DMS 273 (cell line): Measurements from ENCODE around the gene FAM72A.
"Not testable (repeated sequence)": the region's sequence is repeated elsewhere in the genome, so short reads cannot be mapped to it uniquely, and the experiment has no call there.

Experiments
- DNase-seq: peaks from one replicate; lab custom pipeline; 2025; ENCODE audit not compliant: unreplicated experiment; lab: John Stamatoyannopoulos, UW

Gene FAM72A

GRCh38 chr1:206215600-206216392, 13.2 kb upstream of the FAM72A start:
- DNase-seq, result not testable (repeated sequence)

- DNase-seq, result not testable (repeated sequence)
Observed at GRCh38 chr1:206210802-206211201, 8.2 kb upstream of the FAM72A start.

- DNase-seq, result not testable (repeated sequence)
Observed at GRCh38 chr1:206205569-206205968, 2.9 kb upstream of the FAM72A start.

GRCh38 chr1:206204871-206205270, 2.2 kb upstream of the FAM72A start:
- DNase-seq, result not testable (repeated sequence)

- DNase-seq, result not testable (repeated sequence)
Observed at GRCh38 chr1:206204159-206204511, 1.5 kb upstream of the FAM72A start.

GRCh38 chr1:206203364-206204158, 922 bp upstream of the FAM72A start, which contains the start of gene SRGAP2:
Gene SRGAP2 (plus strand): TSS chr1:206203541. CDS start chr1:206205971, 2,430 bp downstream.
- peak; percentile 77 for DNase-seq

GRCh38 chr1:206196748-206197424, 5.8 kb downstream of the FAM72A start:
- DNase-seq, result not testable (repeated sequence)

GRCh38 chr1:206195182-206195581, 7.5 kb downstream of the FAM72A start:
- DNase-seq, result not testable (repeated sequence)

- not testable (repeated sequence) for DNase-seq
Observed at GRCh38 chr1:206186826-206187225, 15.8 kb downstream of the FAM72A start.

GRCh38 chr1:206185778-206186177, 16.9 kb downstream of the FAM72A start:
- not testable (repeated sequence) for DNase-seq

- DNase-seq, result not testable (repeated sequence)
Observed at GRCh38 chr1:206183788-206184187, 18.9 kb downstream of the FAM72A start.

- DNase-seq, result not testable (repeated sequence)
Observed at GRCh38 chr1:206182368-206183317, 20.0 kb downstream of the FAM72A start.

GRCh38 chr1:206179666-206180065, 23.0 kb downstream of the FAM72A start:
- not testable (repeated sequence) for DNase-seq

- not testable (repeated sequence) for DNase-seq
Observed at GRCh38 chr1:206178061-206178989, 24.3 kb downstream of the FAM72A start.

GRCh38 chr1:206176114-206176502, 26.5 kb downstream of the FAM72A start:
- not testable (repeated sequence) for DNase-seq

- DNase-seq, result peak; percentile 33
Observed at GRCh38 chr1:206175459-206176113, 27.1 kb downstream of the FAM72A start.

GRCh38 chr1:206174182-206174868, 28.3 kb downstream of the FAM72A start:
- DNase-seq, result peak; percentile 44

- DNase-seq, result not testable (repeated sequence)
Observed at GRCh38 chr1:206173110-206173719, 29.4 kb downstream of the FAM72A start.
